Measurements from ENCODE around the gene MYH6.
"Not testable (repeated sequence)": the region's sequence is repeated elsewhere in the genome, so short reads cannot be mapped to it uniquely, and the experiment has no call there.

MYH6 gene

DNA sequence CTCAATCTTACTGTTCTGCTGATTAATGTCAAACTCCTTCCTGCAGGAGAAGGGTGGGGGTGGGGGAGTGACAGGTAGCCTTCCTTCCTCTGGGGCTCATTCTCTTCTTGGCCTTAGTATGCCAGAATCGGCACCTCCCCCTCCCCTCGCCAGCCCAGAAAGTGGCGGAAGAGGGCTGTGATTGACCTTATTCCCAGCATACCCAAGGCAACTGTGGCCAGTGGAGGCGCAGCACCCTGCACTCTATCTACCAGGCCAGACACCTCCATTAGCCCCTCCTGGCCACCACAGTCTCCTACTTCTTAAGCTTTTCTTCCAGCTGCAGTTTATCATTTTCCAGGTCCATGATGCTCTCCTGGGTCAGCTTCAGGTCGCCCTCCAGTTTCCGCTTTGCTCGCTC lies 15.5 kb downstream of the MYH6 start:
- no peak for DNase-seq (ENCODE audit: low read depth)

DNA sequence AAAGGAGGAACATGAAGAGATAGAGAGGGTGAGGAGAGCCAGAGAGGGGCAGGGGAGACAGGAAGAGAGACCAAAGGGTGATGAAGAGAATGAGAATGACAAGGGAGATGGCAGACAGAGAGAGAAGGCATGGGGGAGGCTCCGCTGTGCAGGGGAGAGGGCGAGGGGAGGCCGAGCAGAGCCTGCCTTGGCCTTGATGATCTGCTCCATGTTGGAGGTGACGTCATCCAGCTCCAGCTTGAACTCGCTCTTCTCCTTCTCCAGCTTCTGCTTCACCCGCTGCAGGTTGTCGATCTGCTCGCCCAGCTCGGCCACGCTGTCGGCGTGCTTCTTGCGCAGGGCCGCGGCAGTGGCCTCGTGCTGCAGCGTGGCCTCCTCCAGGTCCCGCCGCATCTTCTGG lies 18.2 kb downstream of the MYH6 start:
- not testable (repeated sequence) for DNase-seq (ENCODE audit: low read depth)

GRCh38 chr14:23389396-23389795 lies 18.7 kb downstream of the MYH6 start:
- DNase-seq (ENCODE audit: low read depth), result no peak

GRCh38 chr14:23388996-23389395 lies 19.1 kb downstream of the MYH6 start:
- DNase-seq (ENCODE audit: low read depth), result no peak

DNA sequence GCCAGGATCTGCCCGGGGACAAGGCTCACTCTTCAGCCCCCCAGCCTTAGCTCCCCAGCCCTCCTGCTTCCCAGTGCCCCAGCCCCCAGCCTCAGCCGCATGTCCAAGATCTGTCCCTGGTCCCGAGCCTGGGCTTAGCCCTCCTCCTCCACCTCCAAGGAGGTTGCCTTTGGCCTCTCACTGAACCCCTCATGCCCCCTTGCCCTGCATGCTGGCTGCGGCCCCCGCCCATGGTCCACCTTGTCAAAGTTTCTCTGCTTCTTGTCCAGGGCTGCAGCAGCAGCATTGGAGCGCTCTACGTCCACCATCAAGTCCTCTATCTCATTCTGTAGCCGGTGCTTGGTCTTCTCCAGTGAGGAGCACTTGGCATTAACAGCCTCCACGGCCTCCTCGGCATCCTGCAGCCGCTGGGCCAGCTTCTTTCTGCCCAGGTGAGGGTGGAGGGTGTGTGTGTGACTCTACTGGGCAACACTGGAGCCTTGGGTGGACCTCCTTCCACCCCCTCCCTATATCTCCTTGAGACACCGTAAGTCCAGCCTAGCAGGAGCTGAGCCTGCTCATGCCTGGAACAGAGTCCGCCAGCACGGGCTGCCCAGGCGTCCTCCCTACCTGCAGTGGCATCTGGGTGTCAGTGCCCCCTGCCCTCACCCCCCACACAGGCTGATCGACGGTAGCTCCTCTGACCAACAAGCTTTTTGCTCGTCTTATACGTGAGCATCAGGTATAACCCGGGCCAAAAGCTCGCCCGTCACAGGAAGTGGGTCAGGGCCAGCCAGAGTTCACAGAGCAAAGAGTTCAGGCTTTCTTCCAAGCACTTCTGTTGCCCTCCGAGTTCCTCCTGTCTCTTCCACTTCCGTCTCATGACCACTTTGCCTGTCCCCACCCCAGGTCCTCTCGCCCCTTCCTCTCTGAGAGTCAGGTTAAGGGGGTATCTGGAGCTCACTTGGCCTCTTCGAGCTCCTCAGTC lies 19.9 kb downstream of the MYH6 start:
- no peak for DNase-seq (ENCODE audit: low read depth)

DNA sequence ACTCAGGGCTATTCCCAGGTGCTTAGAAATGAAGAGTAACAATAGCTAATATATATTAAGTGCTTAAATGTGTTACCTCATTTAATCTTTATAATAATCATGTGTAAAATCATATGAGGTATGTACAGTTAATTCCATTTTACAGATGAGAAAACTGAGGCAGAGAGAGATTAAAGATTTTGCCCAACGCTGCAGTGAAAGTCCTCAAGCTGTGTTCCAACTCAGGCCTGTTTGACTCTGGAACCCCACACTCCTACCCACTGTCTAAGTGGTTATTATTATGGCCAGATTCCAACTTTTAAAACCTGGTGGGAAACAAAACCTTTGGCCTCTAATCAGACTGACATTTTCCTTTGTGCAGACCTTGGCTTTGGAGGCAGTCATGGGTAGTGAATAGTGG lies 21.1 kb downstream of the MYH6 start:
- DNase-seq (ENCODE audit: low read depth), result no peak

DNA sequence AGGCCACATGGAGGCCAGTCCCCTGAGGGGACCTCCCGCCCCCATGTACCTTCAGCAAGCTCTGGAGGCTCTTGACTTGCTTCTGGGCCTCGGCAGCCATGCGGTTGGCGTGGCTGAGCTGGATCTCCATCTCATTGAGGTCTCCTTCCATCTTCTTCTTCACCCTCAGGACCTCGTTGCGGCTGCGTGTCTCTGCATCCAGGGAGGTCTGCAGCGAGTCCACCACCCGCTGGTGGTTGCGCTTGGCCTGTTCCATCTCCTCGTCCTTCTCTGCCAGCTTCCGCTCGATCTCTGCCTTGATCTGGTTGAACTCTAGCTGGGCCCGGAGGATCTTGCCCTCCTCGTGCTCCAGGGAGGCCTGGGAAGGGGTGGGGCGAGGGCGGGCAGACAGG lies 21.8 kb downstream of the MYH6 start:
- DNase-seq (ENCODE audit: low read depth), result not testable (repeated sequence)

GRCh38 chr14:23385642-23386265 lies 22.3 kb downstream of the MYH6 start:
- DNase-seq (ENCODE audit: low read depth), result no peak

GRCh38 chr14:23385244-23385641 lies 22.8 kb downstream of the MYH6 start:
- DNase-seq (ENCODE audit: low read depth), result no peak

DNA sequence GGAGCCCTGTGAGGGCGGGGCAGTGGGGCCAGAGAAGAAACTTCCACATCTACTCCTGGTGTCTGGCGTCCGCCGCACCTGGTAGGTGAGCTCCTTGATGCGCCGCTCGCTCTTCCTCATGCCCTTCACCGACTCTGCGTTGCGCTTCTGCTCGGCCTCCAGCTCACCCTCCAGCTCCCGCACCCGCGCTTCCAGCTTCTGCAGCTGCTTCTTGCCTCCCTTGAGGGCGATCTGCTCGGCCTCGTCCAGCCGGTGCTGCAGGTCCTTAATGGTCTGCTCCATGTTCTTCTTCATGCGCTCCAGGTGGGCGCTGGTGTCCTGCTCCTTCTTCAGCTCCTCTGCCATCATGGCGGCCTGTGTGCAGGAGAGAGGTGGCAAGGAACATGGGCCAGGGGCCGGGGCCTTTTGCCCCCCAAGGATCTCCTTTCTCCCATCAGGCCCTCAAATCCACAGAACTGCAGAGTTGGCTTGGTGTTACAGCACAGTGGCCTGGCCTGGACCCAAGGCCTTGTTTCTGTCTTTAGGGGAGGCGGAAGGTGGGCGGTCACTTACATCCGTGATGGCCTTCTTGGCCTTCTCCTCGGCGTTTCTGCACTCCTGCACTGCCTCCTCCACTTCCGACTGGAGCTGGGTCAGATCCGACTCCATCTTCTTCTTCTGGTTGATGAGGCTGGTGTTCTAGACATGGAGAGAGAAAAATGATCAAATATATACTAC lies 23.6 kb downstream of the MYH6 start:
- no peak for DNase-seq (ENCODE audit: low read depth)

- DNase-seq (ENCODE audit: low read depth), result no peak
Observed at GRCh38 chr14:23382731-23383440, 25.2 kb downstream of the MYH6 start.

GRCh38 chr14:23382276-23382675 lies 25.8 kb downstream of the MYH6 start:
- DNase-seq (ENCODE audit: low read depth), result no peak

GRCh38 chr14:23381871-23382270 lies 26.2 kb downstream of the MYH6 start:
- no peak for DNase-seq (ENCODE audit: low read depth)

- no peak for DNase-seq (ENCODE audit: low read depth)
Observed at GRCh38 chr14:23380976-23381375, 27.1 kb downstream of the MYH6 start.

GRCh38 chr14:23380197-23380914 lies 27.7 kb downstream of the MYH6 start:
- no peak for DNase-seq (ENCODE audit: low read depth)

DNA sequence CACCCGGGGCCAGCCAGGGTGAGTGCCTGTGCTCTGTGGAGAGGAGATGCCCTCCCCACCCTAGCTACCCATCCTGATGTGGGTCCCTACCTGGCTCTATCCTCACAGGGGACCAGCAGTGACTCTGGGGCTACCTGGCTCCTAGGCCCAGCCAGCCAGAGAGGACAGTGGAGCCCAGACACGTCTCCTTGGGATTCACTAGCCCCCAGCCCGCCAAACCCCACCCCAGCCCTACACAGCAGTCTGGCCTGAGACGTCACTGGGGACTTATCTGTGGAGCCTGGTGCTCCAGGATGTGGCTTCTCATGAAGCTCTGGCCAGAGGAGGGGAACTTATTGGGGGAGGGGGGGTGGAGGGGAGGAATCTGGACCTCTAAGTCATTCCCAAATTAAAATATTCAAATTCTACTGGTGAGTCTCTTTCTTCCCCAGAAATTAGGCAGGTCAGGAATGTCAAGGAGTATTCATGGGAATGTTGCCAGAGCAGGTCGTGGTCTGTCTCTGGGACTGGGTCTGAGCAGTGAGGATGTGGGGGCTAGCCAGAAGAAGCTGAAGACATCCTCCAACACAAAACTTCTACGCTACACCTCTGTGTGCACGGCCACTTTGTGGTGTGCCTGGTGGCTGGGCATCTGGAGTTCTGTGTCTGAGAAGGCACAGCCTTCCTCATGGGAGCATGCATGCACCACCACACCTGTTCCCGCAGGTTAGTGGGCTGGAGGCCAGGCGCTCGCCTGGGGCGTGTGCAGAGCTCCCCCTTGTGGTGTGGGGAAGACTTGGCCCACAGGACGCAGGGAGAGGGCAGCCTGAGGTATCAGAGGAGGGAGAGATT lies 28.5 kb downstream of the MYH6 start:
- no peak for DNase-seq (ENCODE audit: low read depth)

DNA sequence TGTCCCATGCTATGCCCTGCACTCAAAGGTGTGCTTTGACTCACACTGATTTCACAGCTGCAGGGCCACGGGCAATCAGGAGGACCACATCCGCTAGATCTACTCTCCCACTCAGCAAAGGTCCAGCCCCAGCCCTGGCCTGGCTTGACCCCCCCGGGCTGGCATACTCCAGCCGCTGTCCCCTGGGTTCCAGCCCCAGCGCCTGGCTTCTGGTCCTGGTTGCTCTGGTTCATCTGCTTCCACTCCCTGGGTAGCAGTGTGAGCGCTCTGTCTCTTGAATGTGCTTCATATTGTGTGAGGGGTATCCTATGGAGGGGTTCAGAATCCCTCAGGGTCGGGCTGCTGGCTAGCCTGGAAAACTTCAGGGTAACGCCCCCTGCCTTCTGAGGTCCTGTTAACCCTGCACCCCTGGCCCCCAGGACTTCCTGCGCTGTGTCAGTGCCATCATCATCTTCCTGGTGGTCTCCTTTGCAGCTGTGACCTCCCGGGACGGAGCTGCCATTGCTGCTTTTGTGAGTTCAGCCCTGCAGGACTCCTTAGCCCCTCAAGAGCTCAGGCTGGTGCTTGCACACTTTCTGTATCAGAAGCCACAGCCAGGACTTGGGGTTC lies 29.4 kb downstream of the MYH6 start:
- DNase-seq (ENCODE audit: low read depth), result no peak

DNA sequence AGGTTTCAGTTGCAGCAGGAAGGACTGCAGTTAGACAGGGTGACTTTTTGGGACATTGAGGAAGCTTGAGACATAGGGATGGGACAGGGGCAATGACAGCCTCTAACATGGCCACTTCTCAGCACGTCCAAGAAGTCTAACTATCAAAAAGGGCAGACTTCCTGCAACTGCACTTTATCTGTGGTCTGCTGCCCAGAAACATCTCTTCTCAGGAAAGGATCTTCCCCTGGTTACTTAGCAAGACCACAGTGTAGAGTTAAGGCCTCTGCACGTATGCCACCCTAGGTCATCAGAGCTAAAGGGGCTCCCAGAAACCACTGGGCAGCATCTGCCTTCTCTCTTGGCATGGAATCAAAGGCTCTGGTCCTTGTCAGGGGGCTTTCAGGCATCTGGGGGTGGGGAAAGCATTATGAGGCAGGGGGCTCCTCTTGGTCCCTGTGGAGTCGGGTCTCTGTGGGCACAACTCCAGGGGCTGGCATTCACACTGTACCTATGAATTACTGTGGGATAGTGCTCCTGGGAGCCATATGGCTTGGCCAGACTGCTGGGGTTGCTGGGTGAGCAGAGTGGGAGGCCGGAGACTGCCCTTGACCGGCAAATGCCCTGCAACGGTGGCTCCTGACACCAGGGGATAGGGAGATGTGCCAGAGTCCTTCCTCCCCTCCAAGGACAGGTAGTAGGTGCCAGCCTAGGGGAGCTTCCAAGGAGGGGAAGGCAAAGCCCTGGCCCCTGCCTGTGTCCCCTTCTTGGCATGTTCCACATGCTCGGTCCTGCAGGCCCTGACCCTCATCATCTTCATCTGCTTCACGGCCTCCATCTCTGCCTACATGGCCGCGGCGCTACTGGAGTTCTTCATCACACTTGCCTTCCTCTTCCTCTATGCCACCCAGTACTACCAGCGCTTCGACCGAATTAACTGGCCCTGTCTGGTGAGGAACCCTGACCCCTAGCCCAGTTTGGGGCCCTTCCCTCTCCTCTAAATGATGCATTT lies 30.2 kb downstream of the MYH6 start:
- no peak for DNase-seq (ENCODE audit: low read depth)

DNA sequence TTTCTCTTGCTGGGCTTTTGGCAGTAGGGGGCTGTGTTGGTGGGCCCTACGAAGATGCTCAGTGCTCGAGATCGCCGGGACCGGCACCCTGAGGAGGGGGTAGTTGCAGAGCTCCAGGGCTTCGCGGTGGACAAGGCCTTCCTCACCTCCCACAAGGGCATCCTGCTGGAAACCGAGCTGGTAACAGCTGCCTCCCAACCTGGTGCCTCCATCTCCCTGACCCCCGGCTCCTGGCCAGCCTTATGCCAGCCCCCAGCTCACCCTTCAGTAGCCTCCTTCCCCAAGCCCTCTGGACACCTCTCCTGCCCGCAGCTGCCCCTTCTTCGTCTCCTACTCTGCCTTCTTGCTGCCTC lies 30.9 kb downstream of the MYH6 start:
- no peak for DNase-seq (ENCODE audit: low read depth)

Data from HS-27A (cell line).